ENCODE measurements around the gene BRSK1. TPM values are rescaled to one million over a fixed set of nuclear protein-coding genes. Genes with fewer than 3 reads are reported as not detected.

Gene BRSK1
- total and polyA plus RNA-seq, 2 of the 8 experiments (the other 6 are each of a cell fraction or from before 2014, with no cell fraction given): 27.6 to 32.7 TPM

DNA sequence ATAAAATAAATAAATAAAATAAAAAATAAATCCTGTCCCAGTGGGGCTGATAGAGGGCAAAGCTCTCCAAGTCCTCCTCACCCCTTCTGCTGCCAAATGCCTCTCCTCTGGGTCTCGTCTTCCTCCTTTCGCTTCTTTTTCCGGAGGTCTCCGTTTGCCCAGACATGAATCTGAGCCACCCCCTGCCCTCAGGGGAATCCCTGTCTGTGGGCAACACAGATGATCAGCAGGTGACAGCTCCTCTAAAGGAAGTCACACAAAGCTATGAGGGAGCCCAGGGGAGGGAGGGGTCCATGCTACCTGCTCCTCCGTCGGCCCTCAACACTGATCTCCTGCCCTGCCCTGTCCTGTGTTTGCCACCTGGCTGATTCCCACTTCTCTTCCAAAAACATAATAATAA, 40.9 kb downstream of the BRSK1 start:
- H3K4me1 ChIP-seq (replicated peaks in 1 of 4; ENCODE audit: control insufficient read depth in 3 of 4, insufficient read depth in 4 of 4, low read length in 3 of 4): peaks cover 0 to 10% (median 5%) of the 10 kb centered on the region in 4 experiments; a peak in 6 of 7 replicates
- WGBS, 2 experiments (ENCODE audit: extremely low coverage in 1 of 2, insufficient coverage in 1 of 2, insufficient read length in 1 of 2, insufficient replicate concordance in 2 of 2, low coverage in 1 of 2, low lambda C conversion rate in 2 of 2, missing lambda C conversion rate in 1 of 2): 93% methylated on average over 6 of the region's 6 CpGs; no CpG with 5 or more reads in 1 of the 2 experiments
- H3K23ac ChIP-seq (ENCODE audit: insufficient read length): no peak overlapping the region
- H3K4me3 ChIP-seq (ENCODE audit: extremely low read depth in 1 of 4, insufficient read depth in 2 of 4, low read depth in 3 of 4, low read length in 4 of 4): no peak overlapping the region
- no peaks in the 10 kb centered on the region for H3K36me3 ChIP-seq (ENCODE audit: control insufficient read depth in 2 of 4, insufficient read depth in 4 of 4, low read length in 3 of 4)
- H4K5ac ChIP-seq (ENCODE audit: insufficient read length, low read depth, low read length): no peak overlapping the region
- H2BK12ac ChIP-seq (ENCODE audit: low read depth, low read length): 0 out of 2 replicates have a peak overlapping the region, but pooled peaks have one; percentile 50
- DNase-seq (ENCODE audit: low read depth in 1 of 2, low spot score in 2 of 2) (no peak), FAIRE-seq (no peak)
- H3K27ac ChIP-seq (ENCODE audit: low read depth, low read length): no peak overlapping the region
- CTCF ChIA-PET (ENCODE audit: partially characterized antibody): interaction anchor here (1.1 to 1.5 kb wide), 3 partner anchors 14 to 308 kb away, joined by 3 to 5 read pairs (median 3); partner anchors contain the start of gene KMT5C
- H3K79me2 ChIP-seq (ENCODE audit: control insufficient read depth in 1 of 2, insufficient read depth in 2 of 2, low read length in 2 of 2): no peaks in the 10 kb centered on the region
- TF ChIP-seq KDM4A (IDR thresholded peaks at IDR 0.05; ENCODE audit: low read depth, low read length, severe bottlenecking) (no peak), SP1 (IDR thresholded peaks at IDR 0.05; ENCODE audit: low read depth, low read length) (no peak), TAF1 (IDR thresholded peaks at IDR 0.05; ENCODE audit: low read depth, low read length) (no peak), EZH2 (IDR thresholded peaks at IDR 0.05; ENCODE audit: low read depth, low read length, severe bottlenecking) (no peak), SP4 (IDR thresholded peaks at IDR 0.05; ENCODE audit: low read length) (no peak), BACH1 (IDR thresholded peaks at IDR 0.05; ENCODE audit: low read length) (no peak), EP300 (IDR thresholded peaks at IDR 0.05; ENCODE audit: borderline replicate concordance in 1 of 2, low read depth in 2 of 2, low read length in 2 of 2) (no peak), GTF2F1 (IDR thresholded peaks at IDR 0.05; ENCODE audit: borderline replicate concordance, low read depth, low read length) (no peak), CREB1 (IDR thresholded peaks at IDR 0.05) (no peak), HDAC2 (IDR thresholded peaks at IDR 0.05; ENCODE audit: borderline replicate concordance in 1 of 2, low read depth in 2 of 2, low read length in 2 of 2) (no peak), TCF12 (IDR thresholded peaks at IDR 0.05; ENCODE audit: low read depth, low read length) (no peak), RAD21 (IDR thresholded peaks at IDR 0.05 in 1 of 2, conservative IDR thresholded peaks at IDR 0.05 in 1 of 2; ENCODE audit: low read depth in 2 of 2, low read length in 2 of 2) (no peak), CEBPB (IDR thresholded peaks at IDR 0.05; ENCODE audit: low read depth, low read length) (no peak)
- TF ChIP-seq, protein P1, sequence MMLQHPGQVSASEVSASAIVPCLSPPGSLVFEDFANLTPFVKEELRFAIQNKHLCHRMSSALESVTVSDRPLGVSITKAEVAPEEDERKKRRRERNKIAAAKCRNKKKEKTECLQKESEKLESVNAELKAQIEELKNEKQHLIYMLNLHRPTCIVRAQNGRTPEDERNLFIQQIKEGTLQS (IDR thresholded peaks at IDR 0.05; ENCODE audit: insufficient read depth, low read depth, low read length): no peak
- H3K56ac ChIP-seq (replicated peaks; ENCODE audit: insufficient read length, low read depth, low read length): no peak overlapping the region
- no peak overlapping the region for H2AFZ ChIP-seq (ENCODE audit: low read length)
- no peaks in the 10 kb centered on the region for H3K79me1 ChIP-seq (ENCODE audit: low read depth, low read length)
- no peak overlapping the region for H3K14ac ChIP-seq (ENCODE audit: insufficient read length)
- POLR2A ChIA-PET (ENCODE audit: partially characterized antibody): interaction anchor here (1.0 to 1.1 kb wide), 2 partner anchors 65 to 83 kb away, joined by 3 read pairs; partner anchors contain the start of gene UBE2S
- no peak overlapping the region for H4K91ac ChIP-seq (replicated peaks; ENCODE audit: insufficient read length, low read length)
- H3K23me2 ChIP-seq (ENCODE audit: low read depth, low read length): peaks cover 2% of the 10 kb centered on the region; the same call in 1 of the 2 replicates
- no peak overlapping the region for H2BK15ac ChIP-seq (ENCODE audit: low read length)
- H2BK5ac ChIP-seq (ENCODE audit: low read depth, low read length): no peak overlapping the region
- H2BK20ac ChIP-seq (ENCODE audit: low read length): no peak overlapping the region
- H3K9me3 ChIP-seq (ENCODE audit: insufficient read depth in 2 of 2, low read depth in 1 of 2, low read length in 1 of 2): no peaks in the 10 kb centered on the region
- no peaks in the 10 kb centered on the region for H3K27me3 ChIP-seq (replicated peaks in 1 of 4; ENCODE audit: control insufficient read depth in 3 of 4, extremely low read depth in 1 of 4, insufficient read depth in 3 of 4, low read length in 3 of 4)
- H4K20me1 ChIP-seq (replicated peaks in 1 of 2; ENCODE audit: control insufficient read depth in 1 of 2, insufficient read depth in 2 of 2, low read length in 2 of 2): no peaks in the 10 kb centered on the region
- H3K4me2 ChIP-seq (ENCODE audit: insufficient read depth in 1 of 2, low read depth in 2 of 2, low read length in 2 of 2): no peak overlapping the region
- H3K4ac ChIP-seq (replicated peaks; ENCODE audit: insufficient read length, low read depth, low read length): no peak overlapping the region
- no peak overlapping the region for H3K9ac ChIP-seq (replicated peaks in 1 of 4; ENCODE audit: extremely low read depth in 1 of 4, low read depth in 3 of 4, low read length in 3 of 4)
- H4K8ac ChIP-seq (ENCODE audit: extremely low read depth, insufficient read depth, low read length): no peak overlapping the region
- H2BK120ac ChIP-seq (replicated peaks; ENCODE audit: low read depth, low read length): no peak overlapping the region
- H2AK5ac ChIP-seq (ENCODE audit: low read depth, low read length): no peak overlapping the region
- H3K18ac ChIP-seq (ENCODE audit: extremely low read depth, low read length): no peak overlapping the region
